ENCODE results near the gene UBXN6. TPM values are rescaled to one million over a fixed set of nuclear protein-coding genes. Genes with fewer than 3 reads are reported as not detected.

Gene UBXN6
- total RNA-seq, 1 donor from 2014 or later: 40.9 TPM

DNA sequence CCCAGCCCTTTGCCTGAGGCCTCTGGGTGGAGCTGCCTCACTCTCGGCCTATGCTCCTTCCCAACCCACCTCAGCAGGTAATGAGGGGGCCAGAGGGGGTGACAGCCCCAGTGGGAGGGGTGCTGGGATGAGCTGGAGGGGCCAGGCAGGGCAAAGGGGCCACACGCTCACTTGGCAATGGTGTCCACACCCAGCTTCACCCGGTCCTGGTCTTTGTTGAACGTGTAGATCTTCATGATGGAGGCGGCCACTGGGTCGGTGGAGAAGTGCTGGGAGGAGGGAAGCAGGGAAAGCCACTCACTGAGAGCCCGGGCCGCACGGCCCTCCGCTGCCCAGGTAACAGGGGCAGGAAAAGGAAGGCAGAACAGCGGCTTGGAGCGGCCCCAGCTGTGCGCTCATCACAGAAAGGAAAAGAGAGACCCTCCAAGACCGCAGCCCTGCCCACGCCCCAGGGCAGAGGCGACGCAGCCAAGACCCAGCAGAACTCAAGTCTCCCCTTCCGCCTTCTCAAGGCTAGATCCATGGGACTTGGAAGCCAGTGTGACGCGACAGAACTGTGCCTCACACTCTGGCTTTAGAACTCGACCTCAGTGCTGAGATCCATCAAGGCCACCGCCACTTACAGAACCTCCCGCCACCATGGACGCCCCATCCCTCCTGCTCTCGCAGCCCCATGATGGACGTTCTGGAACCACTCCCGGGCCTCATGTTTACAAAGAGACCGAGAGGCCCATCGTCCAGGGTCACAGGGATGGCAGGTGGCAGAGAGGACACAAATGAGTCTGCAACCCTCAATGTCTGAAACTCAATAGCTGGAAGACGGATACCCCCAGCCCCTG is 9.2 kb downstream of the UBXN6 start:
- TF ChIP-seq, protein P1, sequence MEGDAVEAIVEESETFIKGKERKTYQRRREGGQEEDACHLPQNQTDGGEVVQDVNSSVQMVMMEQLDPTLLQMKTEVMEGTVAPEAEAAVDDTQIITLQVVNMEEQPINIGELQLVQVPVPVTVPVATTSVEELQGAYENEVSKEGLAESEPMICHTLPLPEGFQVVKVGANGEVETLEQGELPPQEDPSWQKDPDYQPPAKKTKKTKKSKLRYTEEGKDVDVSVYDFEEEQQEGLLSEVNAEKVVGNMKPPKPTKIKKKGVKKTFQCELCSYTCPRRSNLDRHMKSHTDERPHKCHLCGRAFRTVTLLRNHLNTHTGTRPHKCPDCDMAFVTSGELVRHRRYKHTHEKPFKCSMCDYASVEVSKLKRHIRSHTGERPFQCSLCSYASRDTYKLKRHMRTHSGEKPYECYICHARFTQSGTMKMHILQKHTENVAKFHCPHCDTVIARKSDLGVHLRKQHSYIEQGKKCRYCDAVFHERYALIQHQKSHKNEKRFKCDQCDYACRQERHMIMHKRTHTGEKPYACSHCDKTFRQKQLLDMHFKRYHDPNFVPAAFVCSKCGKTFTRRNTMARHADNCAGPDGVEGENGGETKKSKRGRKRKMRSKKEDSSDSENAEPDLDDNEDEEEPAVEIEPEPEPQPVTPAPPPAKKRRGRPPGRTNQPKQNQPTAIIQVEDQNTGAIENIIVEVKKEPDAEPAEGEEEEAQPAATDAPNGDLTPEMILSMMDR (conservative IDR thresholded peaks at IDR 0.05; ENCODE audit: low read depth, low read length): no peak
- H3K4me3 ChIP-seq (ENCODE audit: low read depth, low read length): no peak overlapping the region
- no peak for DNase-seq (ENCODE audit: low read depth)

DNA sequence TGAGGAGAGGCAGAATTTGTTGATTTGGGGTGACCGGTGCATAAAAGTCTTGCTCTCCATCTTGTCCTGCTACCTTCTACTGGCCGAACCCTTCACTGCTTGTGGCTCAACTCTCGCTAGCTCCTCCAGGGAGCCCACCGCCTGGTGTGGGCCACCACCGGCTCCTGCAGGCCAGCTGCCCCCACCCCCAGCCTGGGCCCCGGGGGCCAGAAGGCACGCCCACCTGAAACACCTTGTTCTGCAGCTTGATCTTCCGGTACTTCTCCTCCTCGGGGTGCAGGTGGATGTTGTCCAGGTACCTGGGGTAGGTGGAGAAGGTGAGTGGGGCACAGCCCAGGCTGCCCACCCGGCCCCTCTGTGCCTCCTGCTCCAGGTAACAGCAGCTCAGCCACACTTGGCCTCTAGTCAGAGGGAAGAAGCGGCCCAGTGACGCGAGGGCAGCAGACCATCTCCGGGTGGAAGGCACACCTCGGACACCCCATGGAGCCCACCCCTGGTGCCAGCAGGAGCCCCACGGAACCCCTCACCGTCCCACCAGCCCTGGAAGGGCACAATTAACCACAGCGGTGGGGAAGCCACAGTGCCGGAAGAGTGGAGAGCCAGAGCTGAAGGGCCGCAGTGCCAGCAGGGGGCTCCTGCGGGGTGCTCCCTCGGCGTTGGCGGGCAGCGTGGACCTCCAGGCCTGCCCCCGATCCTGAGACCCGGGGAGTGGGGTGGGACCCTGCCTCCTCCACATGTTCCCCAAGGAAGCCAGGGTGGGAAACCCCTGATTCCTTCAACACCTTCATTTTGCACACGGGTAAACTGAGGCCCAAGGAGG is 10.1 kb downstream of the UBXN6 start:
- H3K4me3 ChIP-seq (ENCODE audit: low read depth, low read length): no peak overlapping the region
- TF ChIP-seq, protein P1 (conservative IDR thresholded peaks at IDR 0.05; ENCODE audit: low read depth, low read length): no peak
- no peak for DNase-seq (ENCODE audit: low read depth)

DNA sequence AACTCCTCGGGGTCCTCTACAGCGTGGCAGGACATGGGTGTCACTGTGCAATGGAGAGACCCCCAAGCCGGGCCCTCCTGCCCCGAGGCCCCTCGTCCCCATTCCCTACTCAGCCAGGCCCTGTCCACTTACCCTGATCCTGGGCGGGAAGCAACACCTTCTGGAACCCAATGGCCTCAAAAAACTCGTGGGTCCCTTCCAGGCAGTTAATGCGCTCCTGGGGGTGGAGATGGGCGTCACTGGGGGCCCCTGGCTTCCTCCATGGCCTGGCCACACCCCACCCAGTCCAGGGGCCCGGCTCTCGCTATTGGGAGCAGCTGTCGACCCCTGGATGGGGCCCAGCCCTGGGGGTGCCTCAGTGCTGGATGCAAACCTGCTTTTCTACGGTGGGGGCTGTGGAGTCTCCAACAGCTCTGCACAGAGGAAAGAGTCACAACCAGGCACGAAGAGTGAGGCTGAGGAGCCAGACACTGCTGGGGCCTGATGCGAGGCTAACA is 10.8 kb downstream of the UBXN6 start:
- no peak overlapping the region for H3K4me3 ChIP-seq (ENCODE audit: low read depth, low read length)
- DNase-seq (ENCODE audit: low read depth): no peak
- TF ChIP-seq, protein P1 (conservative IDR thresholded peaks at IDR 0.05; ENCODE audit: low read depth, low read length): no peak

DNA sequence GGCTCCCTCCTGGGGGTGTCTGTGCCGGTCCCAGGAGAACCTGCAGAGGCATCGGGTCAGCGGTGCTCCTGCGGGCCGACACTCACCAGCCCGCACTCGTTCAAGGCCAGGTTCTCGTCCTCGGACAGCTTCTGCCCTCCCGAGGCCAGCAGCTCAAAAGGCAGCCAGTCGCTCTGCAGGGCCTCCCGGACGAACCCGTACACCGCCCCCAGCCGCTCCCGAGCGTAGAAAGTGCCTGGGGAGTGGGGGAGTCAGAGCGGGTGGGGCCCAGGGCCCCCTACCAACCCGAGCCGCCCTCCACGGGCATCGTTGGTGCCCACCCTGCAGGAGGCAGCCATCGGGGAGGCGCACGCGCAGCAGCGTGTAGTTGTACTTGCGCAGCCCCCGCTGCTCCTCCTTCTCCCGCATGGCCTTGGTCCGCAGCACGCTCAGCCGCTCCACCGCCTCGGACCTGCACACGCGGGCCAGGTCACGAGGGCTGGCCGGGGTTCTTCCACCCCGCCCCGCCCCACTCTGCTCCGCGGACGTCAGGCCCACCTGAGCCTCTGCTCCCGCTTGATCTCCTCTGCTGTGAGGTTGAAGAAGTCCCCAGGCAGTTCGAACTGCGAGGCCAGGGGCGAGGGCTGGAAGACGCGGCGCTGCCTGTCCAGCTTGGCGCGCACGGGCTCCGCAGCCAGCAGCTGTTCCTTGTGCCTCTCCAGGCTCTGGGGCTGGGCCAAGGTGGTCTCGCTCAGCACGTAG is 11.5 kb downstream of the UBXN6 start:
- TF ChIP-seq, protein P1 (conservative IDR thresholded peaks at IDR 0.05; ENCODE audit: low read depth, low read length): no peak
- no peak for DNase-seq (ENCODE audit: low read depth)
- no peak overlapping the region for H3K4me3 ChIP-seq (ENCODE audit: low read depth, low read length)

DNA sequence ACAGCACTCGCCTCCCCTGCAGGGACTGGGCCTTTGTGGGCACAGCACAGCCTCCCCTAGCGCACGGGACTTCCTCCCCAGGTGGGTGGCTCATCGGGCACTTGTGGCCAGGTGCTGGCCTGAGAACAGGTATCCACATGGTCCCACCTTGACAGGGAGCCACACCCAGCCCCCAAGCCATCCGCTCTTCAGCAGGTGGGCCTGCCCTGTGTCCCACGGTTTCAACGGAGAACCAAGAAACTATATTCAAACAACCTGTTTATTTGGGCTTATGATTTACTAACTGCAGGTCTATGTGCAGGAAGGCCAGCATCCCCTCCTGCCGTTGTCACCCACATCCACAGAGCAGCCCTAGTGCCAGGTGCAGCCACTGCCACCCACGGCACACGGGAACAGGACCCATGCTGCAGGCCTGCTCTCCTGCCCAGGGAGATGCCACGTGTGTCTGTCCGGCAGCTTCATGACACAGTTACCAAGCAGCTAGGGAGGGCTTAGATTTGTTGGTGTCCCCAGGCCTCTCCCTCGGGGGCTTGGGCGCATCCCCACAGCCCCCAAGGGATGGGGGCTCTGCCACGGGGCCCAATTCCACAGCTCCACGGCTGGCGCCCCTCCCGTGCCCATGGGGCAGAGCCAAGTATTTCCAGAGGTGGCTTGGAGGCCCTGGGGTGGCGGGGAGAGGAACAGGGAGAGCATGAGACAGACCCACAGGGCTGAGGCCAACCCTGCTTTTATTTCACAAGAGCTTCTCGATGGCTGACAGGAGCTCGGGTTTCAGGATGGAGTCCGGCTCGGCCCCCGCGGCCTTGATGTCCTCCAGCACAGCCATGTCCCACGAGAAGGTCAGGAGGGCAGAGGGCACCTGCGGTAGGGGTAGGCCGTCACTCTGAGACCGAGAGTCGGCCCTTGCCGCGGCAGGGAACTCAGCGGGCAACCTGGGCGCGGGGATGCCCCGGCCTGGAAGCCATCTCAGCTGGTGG is 12.5 kb downstream of the UBXN6 start:
- H3K4me3 ChIP-seq (ENCODE audit: low read depth, low read length): no peak overlapping the region
- TF ChIP-seq, protein P1 (conservative IDR thresholded peaks at IDR 0.05; ENCODE audit: low read depth, low read length): no peak
- DNase-seq (ENCODE audit: low read depth): no peak
